ENCODE results near the gene TK2. TPM values are rescaled to one million over a fixed set of nuclear protein-coding genes. Genes with fewer than 3 reads are reported as not detected.

The TK2 gene
- polyA plus RNA-seq, 3 donors = 32.3 to 37.6 (median 35.8) TPM

DNA sequence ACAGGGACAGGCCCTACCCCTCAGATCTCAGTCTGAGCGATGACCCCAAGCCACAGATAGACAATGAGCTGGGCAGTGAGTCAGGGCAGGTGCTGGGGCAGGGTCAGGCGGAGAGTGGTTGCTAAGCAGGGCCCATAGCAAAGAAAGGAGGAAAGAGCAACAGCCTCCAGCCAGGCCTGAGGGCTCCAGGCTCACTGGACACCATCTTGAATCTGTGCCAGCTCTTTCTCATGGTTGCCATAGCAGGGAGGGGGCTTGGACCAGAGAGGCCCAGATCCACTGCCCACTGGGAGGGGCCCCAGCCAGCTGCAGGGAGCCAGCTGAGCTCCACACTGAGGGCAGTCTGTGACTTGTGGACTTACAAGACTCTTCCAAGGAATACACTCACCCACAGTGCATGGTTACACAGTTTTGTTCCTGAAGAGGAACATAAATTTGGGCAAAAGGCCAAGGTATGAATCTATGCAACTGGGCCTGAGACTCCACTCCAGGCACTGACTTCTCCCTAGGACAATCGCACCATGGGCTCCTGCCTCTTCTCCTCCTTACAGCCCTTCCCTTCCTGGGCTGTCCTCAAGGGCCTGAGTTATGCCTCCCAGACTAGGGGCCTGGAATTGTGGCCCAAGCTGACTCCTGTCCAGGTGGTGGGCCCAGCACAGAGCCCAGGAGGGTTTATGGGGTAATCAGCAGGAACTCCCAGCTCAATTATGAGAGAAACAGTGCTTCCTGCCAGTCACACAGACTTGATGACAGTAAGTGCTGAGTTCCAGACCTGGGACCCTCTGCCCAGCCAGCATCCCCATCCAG lies 62.9 kb downstream of the TK2 start:
- DNase-seq (ENCODE audit: low read depth in 3 of 3, low spot score in 2 of 3) = no peak

DNA sequence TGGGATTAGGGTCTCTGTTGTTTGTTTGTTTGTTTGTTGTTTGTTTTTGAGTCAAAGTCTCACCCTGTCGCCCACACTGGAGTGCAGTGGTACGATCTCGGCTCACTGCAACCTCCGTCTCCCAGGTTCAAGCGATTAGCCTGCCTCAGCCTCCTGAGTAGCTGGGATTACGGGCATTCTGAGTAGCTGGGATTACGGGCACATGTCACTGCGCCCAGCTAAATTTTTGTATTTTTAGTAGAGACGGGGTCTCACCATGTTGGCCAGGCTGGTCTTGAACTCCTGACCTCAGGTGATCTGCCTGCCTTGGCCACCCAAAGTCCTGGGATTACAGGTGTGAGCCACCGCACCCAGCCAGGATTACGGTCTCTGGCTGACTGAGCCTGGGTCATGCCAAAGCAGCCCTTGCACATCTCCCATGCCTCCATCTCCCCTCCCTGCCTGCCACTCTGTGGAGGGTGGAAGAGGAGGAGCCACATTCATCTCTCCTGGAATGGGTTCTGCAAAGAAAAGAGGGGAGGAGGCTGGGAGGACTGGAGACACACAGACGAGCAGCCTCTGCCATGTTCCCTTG lies 63.6 kb downstream of the TK2 start:
- DNase-seq (ENCODE audit: low read depth in 3 of 3, low spot score in 2 of 3) = no peak

- no peak for DNase-seq (ENCODE audit: low read depth in 3 of 3, low spot score in 2 of 3)
These were observed 64.5 kb downstream of the TK2 start for GRCh38 chr16:66485376-66485775.

DNA sequence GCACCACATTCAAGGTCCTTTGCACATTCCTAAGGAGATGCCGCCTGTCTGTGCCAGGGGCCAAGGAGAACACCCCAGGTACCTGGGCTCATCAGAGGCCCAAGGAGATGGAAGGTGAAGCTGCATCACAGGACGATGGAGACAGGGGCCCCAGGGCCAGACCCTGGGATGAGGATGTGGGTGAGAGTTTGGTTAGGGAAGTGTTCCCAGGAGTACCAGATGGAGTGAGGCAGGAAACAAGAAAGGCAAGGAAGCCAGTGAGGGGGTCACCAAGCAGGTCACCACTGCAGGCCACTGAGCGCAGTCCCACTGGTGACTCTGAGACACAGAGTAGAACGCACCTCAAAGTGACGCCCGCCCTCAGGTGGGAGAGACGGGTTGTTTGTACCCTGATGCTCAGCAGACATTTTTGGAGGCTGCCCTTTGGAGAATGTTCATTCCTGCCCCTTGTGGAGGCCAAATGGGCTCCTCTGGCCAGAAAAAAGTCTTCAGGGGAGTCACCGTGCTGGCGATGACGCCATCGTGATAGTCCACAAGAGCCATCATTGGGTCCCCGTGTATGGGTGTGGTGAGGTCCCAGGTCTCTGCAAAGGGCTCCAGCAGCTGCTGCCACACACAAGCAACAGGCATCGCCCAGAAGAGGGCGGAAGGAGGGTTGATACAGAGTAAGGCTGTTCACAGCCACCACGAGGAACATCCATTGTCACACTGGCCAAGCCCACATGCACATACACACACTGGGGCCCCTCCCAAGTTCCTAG lies 65.3 kb downstream of the TK2 start:
- no peak for DNase-seq (ENCODE audit: low read depth in 3 of 3, low spot score in 2 of 3)

DNA sequence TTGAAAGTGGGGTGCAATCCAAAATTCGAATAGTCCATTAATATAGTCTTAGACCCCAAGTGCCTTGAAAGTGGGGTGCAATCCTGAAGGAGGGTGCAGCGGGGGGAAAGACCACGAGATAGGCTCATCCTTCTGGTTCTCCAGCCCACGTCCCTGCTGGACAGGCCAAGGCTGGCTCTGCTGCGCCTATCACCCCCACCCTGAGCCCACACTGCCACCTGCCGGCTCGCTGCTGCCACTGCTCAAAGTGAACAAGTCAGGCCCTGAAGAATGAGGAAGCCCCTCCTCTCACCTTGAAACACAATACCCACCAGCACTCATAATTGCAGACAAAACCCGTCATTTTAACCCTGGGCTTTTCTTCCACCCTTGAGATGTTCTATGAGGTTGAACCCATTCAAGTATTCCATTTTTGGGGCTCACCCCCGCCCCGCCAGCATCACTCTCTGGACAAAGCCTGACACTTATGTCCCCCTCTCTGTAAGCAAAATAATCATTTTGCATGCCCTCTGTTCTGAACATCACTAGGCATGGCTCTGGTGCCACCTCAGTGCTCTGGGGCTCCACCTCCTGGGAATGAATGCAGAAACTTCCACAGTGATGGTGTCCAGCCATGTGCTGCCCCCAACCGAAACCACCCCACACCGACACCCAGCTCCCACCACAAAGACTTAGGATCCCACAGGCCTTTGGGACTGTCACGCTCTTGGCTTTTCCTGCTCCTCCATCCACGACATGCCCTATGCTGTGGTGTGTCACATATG lies 66.1 kb downstream of the TK2 start:
- DNase-seq (ENCODE audit: low read depth in 3 of 3, low spot score in 2 of 3) = peak in 2 of 3 donors; percentile 45 to 53

GRCh38 chr16:66481943-66482390 lies 68.0 kb downstream of the TK2 start:
- no peak for DNase-seq (ENCODE audit: low read depth in 3 of 3, low spot score in 2 of 3)

GRCh38 chr16:66481081-66481942 lies 68.6 kb downstream of the TK2 start:
- no peak for DNase-seq (ENCODE audit: low read depth in 3 of 3, low spot score in 2 of 3)

DNA sequence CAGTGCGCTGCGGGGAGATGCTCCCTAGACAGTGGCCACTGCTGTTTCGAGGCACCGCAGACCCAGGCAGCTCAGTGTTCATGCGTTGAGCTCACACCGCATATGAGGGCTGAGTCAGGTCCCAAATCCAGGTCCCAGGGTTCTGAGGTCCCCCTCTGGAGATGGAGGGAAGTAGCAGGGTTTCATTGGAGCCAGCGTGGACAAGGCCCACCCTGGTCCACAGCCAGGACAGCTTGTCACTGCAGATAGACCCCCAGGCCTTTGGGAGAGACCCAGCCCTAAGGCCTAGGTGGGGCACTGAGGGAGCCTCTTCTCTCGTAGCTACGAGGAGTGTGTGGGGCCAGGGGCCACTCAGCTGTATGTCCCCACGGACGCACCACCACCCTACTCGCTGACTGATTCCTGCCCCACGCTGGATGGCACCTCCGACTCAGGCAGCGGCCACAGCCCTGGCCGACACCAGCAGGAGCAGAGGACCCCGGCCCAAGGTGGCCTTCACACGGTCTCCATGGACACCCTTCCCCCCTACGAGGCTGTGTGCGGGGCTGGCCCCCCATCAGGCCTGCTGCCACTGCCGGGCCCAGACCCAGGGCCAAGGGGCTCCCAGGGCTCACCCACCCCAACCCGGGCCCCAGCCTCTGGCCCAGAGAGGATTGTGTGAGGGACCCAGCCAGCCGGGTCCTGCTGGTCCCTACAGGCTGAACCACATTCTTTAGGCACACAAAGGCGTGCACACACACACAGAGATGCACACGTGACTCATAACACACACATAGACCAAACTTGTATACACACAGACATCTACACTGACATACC lies 69.4 kb downstream of the TK2 start:
- no peak for DNase-seq (ENCODE audit: low read depth in 3 of 3, low spot score in 2 of 3)

DNA sequence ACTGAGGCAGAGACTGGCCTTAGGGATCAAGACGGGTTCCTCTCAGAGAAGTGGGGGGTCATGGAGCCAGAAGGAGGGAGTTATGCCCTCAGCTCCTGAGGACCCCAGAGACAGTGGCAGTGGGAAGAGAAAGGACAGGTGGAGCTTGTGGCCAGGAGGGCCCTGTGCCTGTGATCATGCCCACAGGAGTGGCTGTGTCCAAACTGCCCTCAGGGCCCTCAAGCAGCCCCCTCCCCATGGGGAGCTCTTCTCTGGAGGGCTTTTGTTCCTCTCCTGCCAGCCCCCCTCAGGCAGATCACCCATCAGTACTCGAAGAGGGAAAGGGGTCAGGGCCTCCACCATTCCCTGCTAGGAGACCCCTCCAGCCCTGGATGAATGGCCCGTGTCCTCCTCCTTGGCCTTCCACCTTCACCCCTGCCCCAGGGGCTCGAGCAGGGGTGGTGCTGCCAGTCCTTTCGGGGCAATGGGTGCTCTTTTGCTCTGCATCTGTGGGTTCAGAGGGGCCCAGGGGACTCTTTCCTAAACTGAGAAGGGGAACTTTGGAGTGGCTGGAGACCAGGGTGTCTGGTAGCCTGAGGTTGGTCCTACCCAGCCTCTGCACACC lies 70.2 kb downstream of the TK2 start:
- no peak for DNase-seq (ENCODE audit: low read depth in 3 of 3, low spot score in 2 of 3)

- DNase-seq (ENCODE audit: low read depth in 3 of 3, low spot score in 2 of 3) = no peak
These were observed 71.0 kb downstream of the TK2 start for GRCh38 chr16:66478733-66479511.

- DNase-seq (ENCODE audit: low read depth in 3 of 3, low spot score in 2 of 3) = no peak
These were observed 72.8 kb downstream of the TK2 start for GRCh38 chr16:66477028-66477515.

DNA sequence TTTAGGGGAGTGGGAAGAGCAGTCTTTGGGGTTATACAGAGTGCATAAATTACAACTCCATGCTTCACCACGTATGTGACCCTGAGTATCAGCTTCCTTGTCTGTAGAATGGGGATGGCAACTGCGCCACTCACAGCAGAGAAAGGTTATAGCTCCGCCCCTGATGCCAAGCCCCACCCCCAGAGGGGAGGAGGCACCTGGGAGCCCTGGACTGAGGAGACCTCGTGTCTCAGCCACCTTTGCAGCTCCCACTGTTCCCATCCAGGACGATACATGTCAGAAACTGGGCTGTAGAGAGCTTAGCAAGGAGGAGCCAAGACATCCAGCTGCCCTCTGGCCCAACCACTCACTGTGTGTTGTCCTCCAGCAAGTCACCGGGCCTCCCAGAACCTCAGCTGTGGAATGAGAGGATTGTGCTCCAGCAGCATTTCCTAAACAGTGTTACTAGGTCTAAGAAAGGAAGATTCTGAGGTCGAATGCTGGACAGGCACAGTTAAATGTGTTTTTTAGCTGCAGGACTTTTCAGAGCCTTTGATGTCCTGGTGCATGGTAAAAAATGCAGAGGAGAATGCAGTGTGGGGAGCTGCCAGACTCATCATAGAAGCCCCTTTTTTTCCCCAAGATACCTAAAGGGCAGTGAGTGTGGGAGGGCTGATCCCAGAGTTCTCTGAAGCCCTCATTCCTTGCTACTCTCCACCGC lies 73.4 kb downstream of the TK2 start:
- DNase-seq (ENCODE audit: low read depth in 3 of 3, low spot score in 2 of 3) = no peak

GRCh38 chr16:66475232-66475631 lies 74.7 kb downstream of the TK2 start:
- DNase-seq (ENCODE audit: low read depth in 3 of 3, low spot score in 2 of 3) = no peak

DNA sequence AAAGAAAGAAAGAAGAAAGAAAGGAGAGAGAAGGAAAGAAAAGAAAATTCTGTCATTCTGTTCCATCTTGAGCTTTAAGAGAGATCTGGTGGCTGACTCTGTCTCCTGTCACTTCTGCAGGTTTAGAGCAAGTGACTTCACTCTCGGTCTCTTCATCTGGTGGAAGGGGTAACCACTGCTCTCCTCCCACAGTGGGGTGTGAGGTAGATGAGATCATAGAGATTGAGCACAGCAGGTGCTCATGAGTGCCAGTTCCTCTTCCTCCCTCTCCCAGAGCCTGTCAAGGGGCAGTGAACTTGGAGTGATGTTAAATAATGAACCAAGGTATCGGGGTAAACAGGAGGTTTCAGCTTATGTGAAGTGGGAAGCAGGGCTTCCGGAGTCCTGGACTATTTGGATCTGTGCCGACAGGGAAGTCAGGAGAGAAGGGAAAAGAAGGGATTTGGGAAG lies 75.1 kb downstream of the TK2 start:
- no peak for DNase-seq (ENCODE audit: low read depth in 3 of 3, low spot score in 2 of 3)

DNA sequence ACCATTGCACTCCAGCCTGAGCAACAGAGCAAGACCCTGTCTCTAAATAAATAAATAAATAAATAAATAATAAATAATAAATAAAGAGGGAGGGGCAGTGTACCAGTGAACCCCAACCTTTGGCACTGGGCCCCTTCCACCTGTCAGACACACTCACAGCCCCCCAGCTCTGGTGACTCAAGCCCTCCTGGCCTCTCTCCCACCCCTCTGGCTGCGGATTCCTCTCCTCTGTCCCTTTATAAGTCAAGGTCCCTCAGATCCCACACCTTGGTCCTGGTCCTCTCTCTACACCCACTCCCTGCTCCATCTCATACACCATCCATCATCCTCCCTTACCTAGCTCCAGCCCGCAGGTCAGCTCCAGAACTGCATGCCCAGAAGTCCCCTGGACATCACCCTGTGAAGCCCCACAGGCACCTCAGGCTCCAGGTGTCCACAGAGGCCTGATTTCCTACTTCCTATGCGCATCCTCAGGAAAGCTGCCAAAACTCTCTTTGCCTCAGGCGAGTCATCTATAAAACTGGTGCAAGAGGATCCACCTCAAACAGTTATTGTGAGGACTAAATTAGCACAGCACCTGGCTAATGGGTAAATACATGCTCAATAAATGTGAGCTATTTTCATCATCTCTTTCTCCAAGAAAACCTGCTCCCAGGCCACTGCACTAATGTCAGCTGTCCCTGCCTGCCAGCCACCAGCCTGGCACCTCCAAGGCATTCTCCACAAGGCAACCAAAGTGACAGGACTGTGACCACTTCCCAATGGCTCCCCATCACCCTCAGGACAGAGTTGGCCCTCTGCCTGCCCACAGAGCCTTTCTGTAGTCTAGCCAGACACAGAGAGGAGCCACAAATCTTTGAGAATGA lies 76.0 kb downstream of the TK2 start:
- DNase-seq (ENCODE audit: low read depth in 3 of 3, low spot score in 2 of 3) = no peak

- no peak for DNase-seq (ENCODE audit: low read depth in 3 of 3, low spot score in 2 of 3)
These were observed 76.8 kb downstream of the TK2 start for GRCh38 chr16:66473051-66473571.
